GM19239 (cell line): ENCODE results near the gene NACC2.

Experiments used
- DNase-seq: peaks from one replicate; pipeline ENCODE4 v3.0.0; 2011; ENCODE audit warnings: low spot score; ENCODE audit not compliant: insufficient read length
- FAIRE-seq: peaks from 2 replicates; lab custom pipeline; 2011; peaks lifted over from hg19 to GRCh38; lab: Jason Lieb, UNC

The NACC2 gene

GRCh38 chr9:136017289-136018190, 77.5 kb downstream of the NACC2 start:
- no peak for FAIRE-seq

GRCh38 chr9:136016572-136017288, 78.4 kb downstream of the NACC2 start:
- no peak for DNase-seq

More at GRCh38 chr9:136017289-136018190, 77.5 kb downstream of the NACC2 start:
- no peak for DNase-seq

GRCh38 chr9:136015656-136016571, 79.2 kb downstream of the NACC2 start:
- no peak for FAIRE-seq
- DNase-seq, result no peak

More at GRCh38 chr9:136016572-136017288, 78.4 kb downstream of the NACC2 start:
- FAIRE-seq, result no peak

GRCh38 chr9:136014924-136015633, 80.0 kb downstream of the NACC2 start:
- no peak for DNase-seq
- no peak for FAIRE-seq

DNA sequence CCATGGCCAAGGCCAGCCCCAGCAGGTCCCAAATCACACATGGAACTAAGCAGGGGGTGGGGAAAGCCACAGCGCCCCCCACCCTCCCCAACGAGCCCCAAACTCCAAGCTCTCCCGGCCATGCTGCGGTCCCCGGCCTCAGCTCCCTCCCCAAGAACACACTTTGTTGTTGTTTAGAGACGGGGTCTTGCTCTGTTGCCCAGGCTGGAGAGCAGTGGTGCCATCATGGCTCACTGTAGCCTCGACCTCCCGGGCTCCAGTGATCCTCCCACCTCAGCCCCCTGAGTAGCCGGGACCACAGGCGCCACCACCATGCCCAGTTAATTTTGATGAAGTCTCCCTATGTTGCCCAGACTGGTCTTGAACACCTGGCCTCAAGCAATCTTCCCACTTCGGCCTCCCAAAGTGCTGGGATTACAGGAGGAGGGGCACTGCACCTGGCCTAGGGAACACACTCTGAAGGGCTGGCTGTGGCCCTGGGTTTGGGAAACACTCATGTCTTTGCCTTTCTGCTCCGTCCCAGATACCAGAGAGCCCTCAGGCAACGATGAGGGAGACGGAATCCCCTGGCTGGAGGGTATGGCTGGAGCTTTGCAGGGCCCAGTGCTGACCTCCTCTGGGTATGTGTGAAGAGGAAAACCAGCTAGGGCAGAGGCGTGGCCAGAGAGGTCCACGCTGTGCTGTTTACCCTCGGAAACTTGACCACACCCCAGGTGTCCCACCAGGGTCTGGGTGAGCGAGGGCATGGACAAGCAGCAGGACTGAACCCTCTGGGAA, 80.8 kb downstream of the NACC2 start:
- FAIRE-seq (no peak), DNase-seq (no peak)

GRCh38 chr9:136013524-136014034, 81.5 kb downstream of the NACC2 start:
- DNase-seq, result no peak
- no peak for FAIRE-seq

- FAIRE-seq, result no peak
These were observed 82.0 kb downstream of the NACC2 start for GRCh38 chr9:136013116-136013515.

DNA sequence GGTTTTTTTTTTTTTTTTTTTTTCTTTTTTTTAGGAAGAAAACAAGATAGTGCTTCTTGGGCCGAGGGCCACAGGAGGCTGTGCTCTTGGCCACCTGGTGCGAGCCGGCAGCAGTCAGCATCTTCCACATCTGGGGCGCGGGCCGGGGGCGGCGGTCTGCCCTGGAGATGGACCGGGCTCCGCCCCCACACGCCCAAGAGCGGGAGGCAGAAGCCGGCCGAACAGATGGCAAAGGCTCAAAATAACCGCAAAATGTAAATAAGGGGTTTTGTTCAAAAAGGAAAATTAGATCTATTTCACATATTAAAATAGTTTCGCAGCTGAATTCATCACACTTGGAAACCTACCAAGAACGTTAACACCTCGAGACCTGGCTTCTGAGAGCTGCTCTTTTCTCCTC, 82.4 kb downstream of the NACC2 start:
- DNase-seq, result no peak
- no peak for FAIRE-seq

More at GRCh38 chr9:136013116-136013515, 82.0 kb downstream of the NACC2 start:
- no peak for DNase-seq

GRCh38 chr9:136011703-136012496, 83.2 kb downstream of the NACC2 start:
- DNase-seq (no peak), FAIRE-seq (no peak)

DNA sequence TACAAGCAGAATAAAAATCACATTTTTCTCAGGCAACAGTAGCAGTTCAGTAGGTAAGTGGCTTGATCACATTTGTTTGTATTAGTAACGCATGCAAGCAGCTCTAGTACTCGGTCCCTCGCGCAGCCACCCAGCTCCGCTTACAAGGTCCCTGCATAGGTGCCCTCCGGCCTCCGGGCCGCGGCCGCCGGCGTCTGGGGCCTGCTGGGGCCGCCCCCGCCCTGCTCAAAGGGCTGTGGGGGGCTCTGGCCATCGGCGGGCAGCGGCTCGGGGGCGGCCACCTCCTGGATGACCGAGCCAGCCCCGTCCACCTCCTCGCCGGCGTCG, 83.8 kb downstream of the NACC2 start:
- DNase-seq (no peak), FAIRE-seq (no peak)

- DNase-seq (no peak), FAIRE-seq (no peak)
These were observed 84.3 kb downstream of the NACC2 start for GRCh38 chr9:136010615-136011361.

GRCh38 chr9:136010176-136010575, 84.9 kb downstream of the NACC2 start:
- FAIRE-seq (no peak), DNase-seq (no peak)

DNA sequence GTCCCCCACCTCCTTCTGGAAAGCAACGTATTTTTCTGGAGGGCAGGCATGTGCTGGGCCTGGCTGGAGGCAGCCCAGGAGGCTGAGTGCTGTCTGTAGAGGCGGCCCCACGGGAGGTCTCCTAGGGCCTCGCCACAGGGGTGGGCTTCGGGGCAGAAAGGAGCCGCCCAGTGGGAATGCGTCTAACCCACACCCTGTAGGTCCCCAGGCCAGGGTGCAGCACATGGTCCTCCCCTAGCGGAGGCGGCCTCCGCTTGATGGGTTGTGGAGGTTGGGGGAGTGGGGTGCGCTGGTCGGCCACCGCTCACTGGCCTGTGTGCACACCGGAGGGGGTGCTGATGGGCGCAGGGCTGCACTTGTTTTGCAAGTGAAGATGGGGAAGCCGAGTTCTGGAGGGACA, 85.6 kb downstream of the NACC2 start:
- no peak for FAIRE-seq

DNA sequence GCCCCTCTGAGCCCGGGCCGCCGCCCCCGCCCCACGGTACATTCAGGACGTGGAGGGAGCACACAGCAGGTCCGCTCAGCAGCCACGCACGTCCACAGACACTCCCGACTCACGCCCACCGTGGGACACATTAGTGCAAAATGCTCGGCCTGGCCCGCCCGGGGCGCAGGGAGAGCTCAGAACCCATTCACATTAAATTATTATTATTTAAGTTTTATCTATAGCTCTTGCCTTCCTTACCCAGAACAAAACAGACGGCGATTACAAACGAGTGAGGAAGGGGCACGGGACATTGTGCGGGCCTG, 86.4 kb downstream of the NACC2 start:
- no peak for DNase-seq
- no peak for FAIRE-seq

More for the DNA sequence above, 85.6 kb downstream of the NACC2 start:
- DNase-seq, result no peak

- FAIRE-seq, result no peak
- no peak for DNase-seq
These were observed 87.0 kb downstream of the NACC2 start for GRCh38 chr9:136007934-136008692.

DNA sequence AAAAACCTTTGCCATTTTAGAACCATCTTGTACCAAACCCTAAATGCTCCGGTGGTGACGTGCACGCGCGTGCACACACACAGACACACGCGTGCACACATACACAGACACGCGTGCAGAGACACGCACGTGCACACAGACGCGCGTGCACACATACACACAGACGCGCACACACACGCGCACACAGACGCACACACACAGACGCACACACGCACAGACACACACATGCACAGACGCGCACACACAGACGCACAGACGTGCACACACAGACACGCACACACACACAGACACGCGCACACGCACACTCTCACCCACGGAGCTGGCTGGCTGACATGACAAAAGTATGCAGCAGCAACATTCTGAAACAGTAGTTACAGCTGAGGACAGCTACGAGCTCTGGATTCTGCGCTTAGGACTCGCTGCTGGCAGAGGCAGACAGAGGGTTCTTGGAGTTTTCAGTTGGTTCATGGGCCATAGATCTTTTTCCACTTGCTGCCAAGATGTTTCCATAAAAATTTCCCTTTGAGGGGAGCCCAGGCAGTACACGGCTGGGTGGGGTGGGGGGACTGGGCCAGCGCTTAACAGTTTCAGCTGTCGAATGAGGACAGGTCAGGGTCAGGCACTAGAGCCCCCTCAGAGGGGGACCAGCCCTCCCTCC, 87.7 kb downstream of the NACC2 start:
- FAIRE-seq (no peak), DNase-seq (no peak)
